ENCODE results near the gene C19orf38.

GRCh38 chr19:10830931-10831779 lies 17.1 kb upstream of the C19orf38 start:
- TF ChIP-seq ATF2 (CRISPR knock-in tag; IDR thresholded peaks at IDR 0.05; ENCODE audit: borderline replicate concordance, low read depth) (no peak), ZNF425 (CRISPR knock-in tag; conservative IDR thresholded peaks at IDR 0.05) (no peak), CTCF (IDR thresholded peaks at IDR 0.05) (no peak), OVOL2 (CRISPR knock-in tag; IDR thresholded peaks at IDR 0.05; ENCODE audit: borderline replicate concordance) (no peak), SP1 (CRISPR knock-in tag; conservative IDR thresholded peaks at IDR 0.05) (no peak), ZBTB21 (CRISPR knock-in tag; IDR thresholded peaks at IDR 0.05; ENCODE audit: borderline replicate concordance) (no peak), ATF3 (CRISPR knock-in tag; conservative IDR thresholded peaks at IDR 0.05) (no peak), FOXP4 (CRISPR knock-in tag; IDR thresholded peaks at IDR 0.05) (no peak), IRF1 (CRISPR knock-in tag; IDR thresholded peaks at IDR 0.05) (no peak), FOXK1 (CRISPR knock-in tag; IDR thresholded peaks at IDR 0.05) (no peak)
- TF ChIP-seq, protein P1, sequence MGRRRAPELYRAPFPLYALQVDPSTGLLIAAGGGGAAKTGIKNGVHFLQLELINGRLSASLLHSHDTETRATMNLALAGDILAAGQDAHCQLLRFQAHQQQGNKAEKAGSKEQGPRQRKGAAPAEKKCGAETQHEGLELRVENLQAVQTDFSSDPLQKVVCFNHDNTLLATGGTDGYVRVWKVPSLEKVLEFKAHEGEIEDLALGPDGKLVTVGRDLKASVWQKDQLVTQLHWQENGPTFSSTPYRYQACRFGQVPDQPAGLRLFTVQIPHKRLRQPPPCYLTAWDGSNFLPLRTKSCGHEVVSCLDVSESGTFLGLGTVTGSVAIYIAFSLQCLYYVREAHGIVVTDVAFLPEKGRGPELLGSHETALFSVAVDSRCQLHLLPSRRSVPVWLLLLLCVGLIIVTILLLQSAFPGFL (CRISPR knock-in tag; IDR thresholded peaks at IDR 0.05; ENCODE audit: borderline replicate concordance): no peak

Measured in WTC11 (cell line).